ENCODE measurements around the gene SYT15. TPM values are rescaled to one million over a fixed set of nuclear protein-coding genes. Genes with fewer than 3 reads are reported as not detected.

The SYT15 gene
- total RNA-seq, 1 experiment from 2014 or later = 0.60 TPM

- no peaks in the 10 kb centered on the region for H3K79me2 ChIP-seq (ENCODE audit: low read length)
- no peak for DNase-seq
- H3K9me2 ChIP-seq (replicated peaks; ENCODE audit: insufficient read depth, low read length) = no peaks in the 10 kb centered on the region
- H3K4me3 ChIP-seq (ENCODE audit: low read length) = no peak overlapping the region
- H3K4me2 ChIP-seq (ENCODE audit: low read depth, low read length, poor library complexity, severe bottlenecking) = no peak overlapping the region
- H3K27me3 ChIP-seq (ENCODE audit: low read length) = 0 out of 2 replicates have a peak, but pooled peaks cover 3% of the 10 kb centered on the region
- H3K9me3 ChIP-seq (ENCODE audit: low read length) = no peaks in the 10 kb centered on the region
- no peak overlapping the region for H2AFZ ChIP-seq (ENCODE audit: low read length)
- H3K27ac ChIP-seq (ENCODE audit: low read length) = no peak overlapping the region
- H4K20me1 ChIP-seq (ENCODE audit: insufficient read depth, low read depth, low read length) = no peaks in the 10 kb centered on the region
- H3K9ac ChIP-seq (ENCODE audit: low read length) = no peak overlapping the region
- H3K36me3 ChIP-seq (ENCODE audit: insufficient read depth, low read length) = no peaks in the 10 kb centered on the region
- no peaks in the 10 kb centered on the region for H3K4me1 ChIP-seq (ENCODE audit: low read length)
Measured at GRCh38 chr10:46538155-46538554, 40.8 kb upstream of the SYT15 start.

DNA sequence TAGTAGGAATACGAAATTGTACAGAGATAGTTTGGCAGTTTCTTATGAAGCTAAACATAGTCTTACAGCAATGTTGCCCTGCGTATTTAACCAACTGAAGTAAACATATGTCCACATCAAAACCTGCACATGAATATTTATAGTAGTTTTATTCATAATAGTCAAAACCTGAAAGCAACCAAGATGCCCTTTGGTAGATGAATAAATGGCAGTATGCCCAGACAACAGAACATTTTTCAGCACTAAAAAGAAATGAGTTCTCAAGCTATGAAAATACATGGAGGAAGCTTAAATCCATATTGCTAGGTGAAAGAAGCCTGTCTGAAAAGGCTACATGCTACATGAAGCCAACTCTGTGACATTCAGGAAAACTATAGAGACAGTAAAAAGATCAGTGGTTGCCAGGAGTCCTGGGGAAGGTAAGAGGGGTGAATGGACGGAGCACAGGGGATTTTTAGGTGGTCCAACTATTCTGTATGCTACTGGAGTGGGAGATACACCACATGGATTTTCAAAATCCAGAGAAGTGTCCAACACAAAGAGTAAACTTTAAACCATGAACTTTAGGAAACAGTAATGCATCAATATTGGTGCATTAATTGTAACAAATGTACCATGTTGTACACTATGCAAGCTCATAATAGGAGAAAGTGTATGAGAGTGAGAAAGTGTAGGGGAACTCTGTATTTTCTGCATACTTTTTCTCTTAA lies 40.1 kb upstream of the SYT15 start:
- Histone ChIP-seq H3K9me2 (replicated peaks; ENCODE audit: insufficient read depth, low read length) (no peaks in the 10 kb centered on the region), H3K4me1 (ENCODE audit: low read length) (no peaks in the 10 kb centered on the region), H3K4me3 (ENCODE audit: low read length) (no peak overlapping the region), H3K36me3 (ENCODE audit: insufficient read depth, low read length) (no peaks in the 10 kb centered on the region), H3K27ac (ENCODE audit: low read length) (no peak overlapping the region), H4K20me1 (ENCODE audit: insufficient read depth, low read depth, low read length) (no peaks in the 10 kb centered on the region), H2AFZ (ENCODE audit: low read length) (no peak overlapping the region), H3K9me3 (ENCODE audit: low read length) (no peaks in the 10 kb centered on the region), H3K27me3 (ENCODE audit: low read length) (0 out of 2 replicates have a peak, but pooled peaks cover 3% of the 10 kb centered on the region), H3K79me2 (ENCODE audit: low read length) (no peaks in the 10 kb centered on the region), H3K4me2 (ENCODE audit: low read depth, low read length, poor library complexity, severe bottlenecking) (no peak overlapping the region), H3K9ac (ENCODE audit: low read length) (no peak overlapping the region)
- DNase-seq = no peak

- H3K9ac ChIP-seq (ENCODE audit: low read length) = no peak overlapping the region
- no peaks in the 10 kb centered on the region for H3K9me3 ChIP-seq (ENCODE audit: low read length)
- H3K4me3 ChIP-seq (ENCODE audit: low read length) = no peak overlapping the region
- no peak overlapping the region for H2AFZ ChIP-seq (ENCODE audit: low read length)
- no peak for DNase-seq
- no peaks in the 10 kb centered on the region for H3K79me2 ChIP-seq (ENCODE audit: low read length)
- H3K4me1 ChIP-seq (ENCODE audit: low read length) = no peaks in the 10 kb centered on the region
- H4K20me1 ChIP-seq (ENCODE audit: insufficient read depth, low read depth, low read length) = no peaks in the 10 kb centered on the region
- no peaks in the 10 kb centered on the region for H3K36me3 ChIP-seq (ENCODE audit: insufficient read depth, low read length)
- H3K4me2 ChIP-seq (ENCODE audit: low read depth, low read length, poor library complexity, severe bottlenecking) = no peak overlapping the region
- H3K27ac ChIP-seq (ENCODE audit: low read length) = no peak overlapping the region
- 0 out of 2 replicates have a peak, but pooled peaks cover 3% of the 10 kb centered on the region for H3K27me3 ChIP-seq (ENCODE audit: low read length)
- H3K9me2 ChIP-seq (replicated peaks; ENCODE audit: insufficient read depth, low read length) = no peaks in the 10 kb centered on the region
Measured at GRCh38 chr10:46539596-46540411, 39.1 kb upstream of the SYT15 start.

GRCh38 chr10:46540412-46541016 lies 38.4 kb upstream of the SYT15 start:
- no peaks in the 10 kb centered on the region for H3K9me3 ChIP-seq (ENCODE audit: low read length)
- DNase-seq = no peak

GRCh38 chr10:46541017-46541661 lies 37.8 kb upstream of the SYT15 start:
- Histone ChIP-seq H2AFZ (ENCODE audit: low read length) (no peak overlapping the region), H3K4me1 (ENCODE audit: low read length) (no peaks in the 10 kb centered on the region), H3K9me3 (ENCODE audit: low read length) (no peaks in the 10 kb centered on the region), H3K4me2 (ENCODE audit: low read depth, low read length, poor library complexity, severe bottlenecking) (no peak overlapping the region), H3K27ac (ENCODE audit: low read length) (no peak overlapping the region), H3K4me3 (ENCODE audit: low read length) (no peak overlapping the region), H3K27me3 (ENCODE audit: low read length) (0 out of 2 replicates have a peak, but pooled peaks cover 3% of the 10 kb centered on the region), H3K9me2 (replicated peaks; ENCODE audit: insufficient read depth, low read length) (no peaks in the 10 kb centered on the region), H3K79me2 (ENCODE audit: low read length) (no peaks in the 10 kb centered on the region), H3K36me3 (ENCODE audit: insufficient read depth, low read length) (no peaks in the 10 kb centered on the region), H4K20me1 (ENCODE audit: insufficient read depth, low read depth, low read length) (no peaks in the 10 kb centered on the region), H3K9ac (ENCODE audit: low read length) (no peak overlapping the region)
- no peak for DNase-seq

More at GRCh38 chr10:46540412-46541016, 38.4 kb upstream of the SYT15 start:
- no peaks in the 10 kb centered on the region for H4K20me1 ChIP-seq (ENCODE audit: insufficient read depth, low read depth, low read length)
- H3K4me3 ChIP-seq (ENCODE audit: low read length) = no peak overlapping the region
- no peaks in the 10 kb centered on the region for H3K4me1 ChIP-seq (ENCODE audit: low read length)
- H3K9me2 ChIP-seq (replicated peaks; ENCODE audit: insufficient read depth, low read length) = no peaks in the 10 kb centered on the region
- no peak overlapping the region for H3K27ac ChIP-seq (ENCODE audit: low read length)
- H3K79me2 ChIP-seq (ENCODE audit: low read length) = no peaks in the 10 kb centered on the region
- no peak overlapping the region for H3K9ac ChIP-seq (ENCODE audit: low read length)
- H2AFZ ChIP-seq (ENCODE audit: low read length) = no peak overlapping the region
- H3K27me3 ChIP-seq (ENCODE audit: low read length) = 0 out of 2 replicates have a peak, but pooled peaks cover 3% of the 10 kb centered on the region
- H3K4me2 ChIP-seq (ENCODE audit: low read depth, low read length, poor library complexity, severe bottlenecking) = no peak overlapping the region
- H3K36me3 ChIP-seq (ENCODE audit: insufficient read depth, low read length) = no peaks in the 10 kb centered on the region

DNA sequence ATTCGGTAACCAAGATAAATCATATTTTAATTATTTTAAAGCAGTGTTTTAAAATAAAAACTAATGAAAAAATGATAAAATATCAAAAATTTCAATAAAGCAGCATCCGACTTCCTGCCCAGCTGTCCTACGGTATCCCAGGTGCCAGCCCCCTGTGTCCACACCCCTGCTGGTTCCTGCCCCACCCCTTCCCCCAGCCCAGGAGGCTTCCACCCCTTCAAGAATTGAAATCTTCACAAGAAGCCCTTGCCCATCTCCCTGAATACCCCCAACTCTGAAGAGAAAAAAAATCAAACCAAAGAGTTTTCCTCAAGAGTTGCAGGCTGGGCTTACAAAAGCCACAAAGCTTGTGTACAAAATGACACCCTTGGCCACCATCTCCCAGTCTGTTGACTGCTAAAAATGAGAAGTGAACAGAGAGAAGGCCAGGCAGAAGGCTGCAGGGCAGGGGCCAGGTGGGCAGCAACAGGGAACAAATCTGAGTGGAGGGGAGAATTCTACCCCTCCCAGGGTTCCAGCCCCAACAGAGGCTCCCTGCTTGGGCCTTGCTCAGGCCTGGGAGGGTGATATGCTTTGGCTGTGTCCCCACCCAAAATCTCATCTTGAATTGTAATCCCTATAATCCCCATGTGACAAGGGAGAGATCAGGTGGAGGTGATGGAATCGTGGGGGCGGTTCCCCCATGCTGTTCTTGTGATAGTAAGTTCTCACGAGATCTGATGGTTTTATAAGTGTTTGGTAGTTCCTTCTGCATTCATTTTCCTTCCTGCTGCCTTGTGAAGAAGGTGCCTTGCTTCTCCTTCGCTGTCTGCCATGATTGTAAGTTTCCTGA lies 37.0 kb upstream of the SYT15 start:
- no peak overlapping the region for H3K27ac ChIP-seq (ENCODE audit: low read length)
- no peaks in the 10 kb centered on the region for H3K9me3 ChIP-seq (ENCODE audit: low read length)
- H3K4me3 ChIP-seq (ENCODE audit: low read length) = no peak overlapping the region
- H3K9ac ChIP-seq (ENCODE audit: low read length) = no peak overlapping the region
- H3K4me1 ChIP-seq (ENCODE audit: low read length) = no peaks in the 10 kb centered on the region
- no peak overlapping the region for H2AFZ ChIP-seq (ENCODE audit: low read length)
- H3K9me2 ChIP-seq (replicated peaks; ENCODE audit: insufficient read depth, low read length) = no peaks in the 10 kb centered on the region
- H3K27me3 ChIP-seq (ENCODE audit: low read length) = no peaks in the 10 kb centered on the region
- no peak for DNase-seq
- no peaks in the 10 kb centered on the region for H4K20me1 ChIP-seq (ENCODE audit: insufficient read depth, low read depth, low read length)
- H3K36me3 ChIP-seq (ENCODE audit: insufficient read depth, low read length) = no peaks in the 10 kb centered on the region
- no peak overlapping the region for H3K4me2 ChIP-seq (ENCODE audit: low read depth, low read length, poor library complexity, severe bottlenecking)
- H3K79me2 ChIP-seq (ENCODE audit: low read length) = no peaks in the 10 kb centered on the region

GRCh38 chr10:46542567-46543465 lies 36.1 kb upstream of the SYT15 start:
- H3K27me3 ChIP-seq (ENCODE audit: low read length) = no peaks in the 10 kb centered on the region

More at GRCh38 chr10:46542567-46543465, 36.1 kb upstream of the SYT15 start:
- H3K79me2 ChIP-seq (ENCODE audit: low read length) = no peaks in the 10 kb centered on the region
- H3K36me3 ChIP-seq (ENCODE audit: insufficient read depth, low read length) = no peaks in the 10 kb centered on the region
- H3K27ac ChIP-seq (ENCODE audit: low read length) = no peak overlapping the region
- no peak overlapping the region for H3K9ac ChIP-seq (ENCODE audit: low read length)
- no peak for DNase-seq
- H3K4me2 ChIP-seq (ENCODE audit: low read depth, low read length, poor library complexity, severe bottlenecking) = no peak overlapping the region
- H4K20me1 ChIP-seq (ENCODE audit: insufficient read depth, low read depth, low read length) = no peaks in the 10 kb centered on the region
- H3K4me3 ChIP-seq (ENCODE audit: low read length) = no peak overlapping the region
- no peaks in the 10 kb centered on the region for H3K9me3 ChIP-seq (ENCODE audit: low read length)
- no peak overlapping the region for H2AFZ ChIP-seq (ENCODE audit: low read length)
- H3K4me1 ChIP-seq (ENCODE audit: low read length) = no peaks in the 10 kb centered on the region
- no peaks in the 10 kb centered on the region for H3K9me2 ChIP-seq (replicated peaks; ENCODE audit: insufficient read depth, low read length)

Data from Karpas-422 (cell line).